ENCODE data around the gene KIZ. TPM values are rescaled to one million over a fixed set of nuclear protein-coding genes. Genes with fewer than 3 reads are reported as not detected.
A peak's percentile ranks its signal among the peaks of the same experiment; 100 is the strongest.

KIZ gene
- total RNA-seq, 1 experiment from 2014 or later: 43.6 TPM

DNA sequence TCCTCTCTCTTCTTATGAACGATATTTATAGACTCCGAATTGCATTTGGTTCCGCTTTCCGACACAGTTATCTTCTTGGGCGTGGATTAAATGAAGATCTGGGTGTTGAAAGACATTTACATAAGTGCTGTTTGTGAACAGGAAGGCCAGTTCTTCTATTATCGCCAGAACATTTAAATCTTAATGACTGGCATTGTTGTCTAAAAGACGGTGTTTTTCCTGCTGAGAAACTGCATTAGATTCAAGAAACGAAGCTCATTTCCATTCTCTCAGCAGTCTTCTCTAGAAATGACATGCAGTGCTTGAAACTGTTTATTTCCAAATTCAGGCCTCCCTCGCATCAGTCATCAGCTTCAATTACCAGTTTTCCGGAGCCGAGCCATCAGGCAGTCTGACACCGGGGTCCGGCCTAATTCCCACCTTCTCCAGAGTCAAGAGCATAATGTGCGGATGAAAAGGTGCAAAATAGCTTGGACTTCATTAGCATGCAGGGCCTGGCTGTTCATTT lies 35.7 kb upstream of the KIZ start:
- H3K36me3 Mint-ChIP-seq: no peaks in the 10 kb centered on the region
- peak overlapping the region; percentile 73 for H3K27ac Mint-ChIP-seq
- peaks cover 4% of the 10 kb centered on the region for H3K9me3 Mint-ChIP-seq
- ChIA-PET CTCF (interaction anchor here (1.1 to 1.9 kb wide), 5 partner anchors 10 to 246 kb away, joined by 3 to 10 read pairs (median 4); no protein-coding TSS in a partner anchor), POLR2A (interaction anchor here (0.6 kb wide), 1 partner anchor 229 kb away, joined by 5 read pairs; no protein-coding TSS in a partner anchor)
- H3K4me1 Mint-ChIP-seq: peaks cover 65% of the 10 kb centered on the region
- ATAC-seq (peak; percentile 46), DNase-seq (ENCODE audit: low spot score) (no peak)
- TF ChIP-seq, protein P1, sequence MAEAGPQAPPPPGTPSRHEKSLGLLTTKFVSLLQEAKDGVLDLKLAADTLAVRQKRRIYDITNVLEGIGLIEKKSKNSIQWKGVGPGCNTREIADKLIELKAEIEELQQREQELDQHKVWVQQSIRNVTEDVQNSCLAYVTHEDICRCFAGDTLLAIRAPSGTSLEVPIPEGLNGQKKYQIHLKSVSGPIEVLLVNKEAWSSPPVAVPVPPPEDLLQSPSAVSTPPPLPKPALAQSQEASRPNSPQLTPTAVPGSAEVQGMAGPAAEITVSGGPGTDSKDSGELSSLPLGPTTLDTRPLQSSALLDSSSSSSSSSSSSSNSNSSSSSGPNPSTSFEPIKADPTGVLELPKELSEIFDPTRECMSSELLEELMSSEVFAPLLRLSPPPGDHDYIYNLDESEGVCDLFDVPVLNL (CRISPR knock-in tag; IDR thresholded peaks at IDR 0.05; ENCODE audit: borderline replicate concordance, low read depth): no peak
- TF ChIP-seq, protein P2, sequence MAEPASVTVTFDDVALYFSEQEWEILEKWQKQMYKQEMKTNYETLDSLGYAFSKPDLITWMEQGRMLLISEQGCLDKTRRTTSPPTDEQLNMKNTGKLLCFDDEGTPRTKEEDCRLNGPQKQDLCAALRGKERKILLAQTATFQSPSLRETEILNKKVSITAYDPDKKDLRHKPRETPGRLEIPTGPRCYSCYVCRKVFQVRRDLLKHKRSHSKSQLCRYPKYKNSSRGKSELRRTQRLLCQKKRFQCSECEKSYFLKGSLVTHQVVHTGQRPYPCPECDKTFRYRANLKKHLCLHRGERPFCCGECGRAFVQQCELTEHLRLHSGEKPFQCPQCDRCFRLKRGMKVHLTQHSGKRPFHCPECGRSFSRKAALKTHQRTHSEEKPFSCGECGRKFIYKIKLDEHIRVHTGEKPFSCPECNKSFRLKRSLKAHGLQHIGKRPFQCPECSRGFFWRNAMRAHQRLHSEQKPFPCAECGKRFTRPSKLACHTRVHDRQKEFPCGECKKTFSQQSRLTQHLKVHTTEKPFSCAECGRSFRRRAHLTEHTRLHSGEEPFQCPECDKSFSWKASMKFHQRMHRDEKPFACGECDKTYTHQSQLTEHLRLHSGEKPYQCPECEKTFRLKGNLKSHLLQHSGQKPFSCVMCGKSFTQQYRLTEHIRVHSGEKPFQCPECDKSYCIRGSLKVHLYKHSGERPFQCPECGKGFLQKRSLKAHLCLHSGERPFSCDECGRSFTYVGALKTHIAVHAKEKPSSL (CRISPR knock-in tag; conservative IDR thresholded peaks at IDR 0.05): no peak
- TF ChIP-seq TP53 (CRISPR knock-in tag; IDR thresholded peaks at IDR 0.05) (no peak), NR1H2 (CRISPR knock-in tag; IDR thresholded peaks at IDR 0.05) (no peak), CREM (CRISPR knock-in tag; IDR thresholded peaks at IDR 0.05) (no peak), KAT7 (CRISPR knock-in tag; IDR thresholded peaks at IDR 0.05; ENCODE audit: borderline replicate concordance) (no peak), HMGA2 (CRISPR knock-in tag; IDR thresholded peaks at IDR 0.05) (no peak), NFYB (CRISPR knock-in tag; conservative IDR thresholded peaks at IDR 0.05; ENCODE audit: low read depth) (no peak), ATF1 (CRISPR knock-in tag; IDR thresholded peaks at IDR 0.05) (no peak), ZNF138 (CRISPR knock-in tag; conservative IDR thresholded peaks at IDR 0.05) (no peak), ZNF232 (CRISPR knock-in tag; IDR thresholded peaks at IDR 0.05) (no peak), NFATC4 (CRISPR knock-in tag; IDR thresholded peaks at IDR 0.05) (no peak), NR3C1 (CRISPR knock-in tag; conservative IDR thresholded peaks at IDR 0.05; ENCODE audit: low read depth) (no peak), ESRRA (CRISPR knock-in tag; IDR thresholded peaks at IDR 0.05; ENCODE audit: borderline replicate concordance) (no peak)
- TF ChIP-seq, protein P3, sequence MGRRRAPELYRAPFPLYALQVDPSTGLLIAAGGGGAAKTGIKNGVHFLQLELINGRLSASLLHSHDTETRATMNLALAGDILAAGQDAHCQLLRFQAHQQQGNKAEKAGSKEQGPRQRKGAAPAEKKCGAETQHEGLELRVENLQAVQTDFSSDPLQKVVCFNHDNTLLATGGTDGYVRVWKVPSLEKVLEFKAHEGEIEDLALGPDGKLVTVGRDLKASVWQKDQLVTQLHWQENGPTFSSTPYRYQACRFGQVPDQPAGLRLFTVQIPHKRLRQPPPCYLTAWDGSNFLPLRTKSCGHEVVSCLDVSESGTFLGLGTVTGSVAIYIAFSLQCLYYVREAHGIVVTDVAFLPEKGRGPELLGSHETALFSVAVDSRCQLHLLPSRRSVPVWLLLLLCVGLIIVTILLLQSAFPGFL (CRISPR knock-in tag; IDR thresholded peaks at IDR 0.05; ENCODE audit: borderline replicate concordance): no peak
- TF ChIP-seq, protein P4, sequence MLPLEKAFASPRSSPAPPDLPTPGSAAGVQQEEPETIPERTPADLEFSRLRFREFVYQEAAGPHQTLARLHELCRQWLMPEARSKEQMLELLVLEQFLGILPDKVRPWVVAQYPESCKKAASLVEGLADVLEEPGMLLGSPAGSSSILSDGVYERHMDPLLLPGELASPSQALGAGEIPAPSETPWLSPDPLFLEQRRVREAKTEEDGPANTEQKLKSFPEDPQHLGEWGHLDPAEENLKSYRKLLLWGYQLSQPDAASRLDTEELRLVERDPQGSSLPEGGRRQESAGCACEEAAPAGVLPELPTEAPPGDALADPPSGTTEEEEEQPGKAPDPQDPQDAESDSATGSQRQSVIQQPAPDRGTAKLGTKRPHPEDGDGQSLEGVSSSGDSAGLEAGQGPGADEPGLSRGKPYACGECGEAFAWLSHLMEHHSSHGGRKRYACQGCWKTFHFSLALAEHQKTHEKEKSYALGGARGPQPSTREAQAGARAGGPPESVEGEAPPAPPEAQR (CRISPR knock-in tag; IDR thresholded peaks at IDR 0.05): no peak
- TF ChIP-seq, protein P5, sequence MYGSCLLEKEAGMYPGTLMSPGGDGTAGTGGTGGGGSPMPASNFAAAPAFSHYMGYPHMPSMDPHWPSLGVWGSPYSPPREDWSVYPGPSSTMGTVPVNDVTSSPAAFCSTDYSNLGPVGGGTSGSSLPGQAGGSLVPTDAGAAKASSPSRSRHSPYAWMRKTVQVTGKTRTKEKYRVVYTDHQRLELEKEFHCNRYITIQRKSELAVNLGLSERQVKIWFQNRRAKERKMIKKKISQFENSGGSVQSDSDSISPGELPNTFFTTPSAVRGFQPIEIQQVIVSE (CRISPR knock-in tag; IDR thresholded peaks at IDR 0.05; ENCODE audit: borderline replicate concordance): no peak
- TF ChIP-seq, protein P6, sequence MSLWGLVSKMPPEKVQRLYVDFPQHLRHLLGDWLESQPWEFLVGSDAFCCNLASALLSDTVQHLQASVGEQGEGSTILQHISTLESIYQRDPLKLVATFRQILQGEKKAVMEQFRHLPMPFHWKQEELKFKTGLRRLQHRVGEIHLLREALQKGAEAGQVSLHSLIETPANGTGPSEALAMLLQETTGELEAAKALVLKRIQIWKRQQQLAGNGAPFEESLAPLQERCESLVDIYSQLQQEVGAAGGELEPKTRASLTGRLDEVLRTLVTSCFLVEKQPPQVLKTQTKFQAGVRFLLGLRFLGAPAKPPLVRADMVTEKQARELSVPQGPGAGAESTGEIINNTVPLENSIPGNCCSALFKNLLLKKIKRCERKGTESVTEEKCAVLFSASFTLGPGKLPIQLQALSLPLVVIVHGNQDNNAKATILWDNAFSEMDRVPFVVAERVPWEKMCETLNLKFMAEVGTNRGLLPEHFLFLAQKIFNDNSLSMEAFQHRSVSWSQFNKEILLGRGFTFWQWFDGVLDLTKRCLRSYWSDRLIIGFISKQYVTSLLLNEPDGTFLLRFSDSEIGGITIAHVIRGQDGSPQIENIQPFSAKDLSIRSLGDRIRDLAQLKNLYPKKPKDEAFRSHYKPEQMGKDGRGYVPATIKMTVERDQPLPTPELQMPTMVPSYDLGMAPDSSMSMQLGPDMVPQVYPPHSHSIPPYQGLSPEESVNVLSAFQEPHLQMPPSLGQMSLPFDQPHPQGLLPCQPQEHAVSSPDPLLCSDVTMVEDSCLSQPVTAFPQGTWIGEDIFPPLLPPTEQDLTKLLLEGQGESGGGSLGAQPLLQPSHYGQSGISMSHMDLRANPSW (CRISPR knock-in tag; conservative IDR thresholded peaks at IDR 0.05; ENCODE audit: low read depth): no peak
- TF ChIP-seq, protein P7, sequence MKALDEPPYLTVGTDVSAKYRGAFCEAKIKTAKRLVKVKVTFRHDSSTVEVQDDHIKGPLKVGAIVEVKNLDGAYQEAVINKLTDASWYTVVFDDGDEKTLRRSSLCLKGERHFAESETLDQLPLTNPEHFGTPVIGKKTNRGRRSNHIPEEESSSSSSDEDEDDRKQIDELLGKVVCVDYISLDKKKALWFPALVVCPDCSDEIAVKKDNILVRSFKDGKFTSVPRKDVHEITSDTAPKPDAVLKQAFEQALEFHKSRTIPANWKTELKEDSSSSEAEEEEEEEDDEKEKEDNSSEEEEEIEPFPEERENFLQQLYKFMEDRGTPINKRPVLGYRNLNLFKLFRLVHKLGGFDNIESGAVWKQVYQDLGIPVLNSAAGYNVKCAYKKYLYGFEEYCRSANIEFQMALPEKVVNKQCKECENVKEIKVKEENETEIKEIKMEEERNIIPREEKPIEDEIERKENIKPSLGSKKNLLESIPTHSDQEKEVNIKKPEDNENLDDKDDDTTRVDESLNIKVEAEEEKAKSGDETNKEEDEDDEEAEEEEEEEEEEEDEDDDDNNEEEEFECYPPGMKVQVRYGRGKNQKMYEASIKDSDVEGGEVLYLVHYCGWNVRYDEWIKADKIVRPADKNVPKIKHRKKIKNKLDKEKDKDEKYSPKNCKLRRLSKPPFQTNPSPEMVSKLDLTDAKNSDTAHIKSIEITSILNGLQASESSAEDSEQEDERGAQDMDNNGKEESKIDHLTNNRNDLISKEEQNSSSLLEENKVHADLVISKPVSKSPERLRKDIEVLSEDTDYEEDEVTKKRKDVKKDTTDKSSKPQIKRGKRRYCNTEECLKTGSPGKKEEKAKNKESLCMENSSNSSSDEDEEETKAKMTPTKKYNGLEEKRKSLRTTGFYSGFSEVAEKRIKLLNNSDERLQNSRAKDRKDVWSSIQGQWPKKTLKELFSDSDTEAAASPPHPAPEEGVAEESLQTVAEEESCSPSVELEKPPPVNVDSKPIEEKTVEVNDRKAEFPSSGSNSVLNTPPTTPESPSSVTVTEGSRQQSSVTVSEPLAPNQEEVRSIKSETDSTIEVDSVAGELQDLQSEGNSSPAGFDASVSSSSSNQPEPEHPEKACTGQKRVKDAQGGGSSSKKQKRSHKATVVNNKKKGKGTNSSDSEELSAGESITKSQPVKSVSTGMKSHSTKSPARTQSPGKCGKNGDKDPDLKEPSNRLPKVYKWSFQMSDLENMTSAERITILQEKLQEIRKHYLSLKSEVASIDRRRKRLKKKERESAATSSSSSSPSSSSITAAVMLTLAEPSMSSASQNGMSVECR (CRISPR knock-in tag; IDR thresholded peaks at IDR 0.05; ENCODE audit: borderline replicate concordance): no peak
- H3K27me3 Mint-ChIP-seq (ENCODE audit: low read depth): peaks cover 2% of the 10 kb centered on the region; the same call in 1 of the 2 replicates
- peak overlapping the region; percentile 49 for H3K4me3 Mint-ChIP-seq
